ENCODE data around the gene DDX46.

Gene DDX46

DNA sequence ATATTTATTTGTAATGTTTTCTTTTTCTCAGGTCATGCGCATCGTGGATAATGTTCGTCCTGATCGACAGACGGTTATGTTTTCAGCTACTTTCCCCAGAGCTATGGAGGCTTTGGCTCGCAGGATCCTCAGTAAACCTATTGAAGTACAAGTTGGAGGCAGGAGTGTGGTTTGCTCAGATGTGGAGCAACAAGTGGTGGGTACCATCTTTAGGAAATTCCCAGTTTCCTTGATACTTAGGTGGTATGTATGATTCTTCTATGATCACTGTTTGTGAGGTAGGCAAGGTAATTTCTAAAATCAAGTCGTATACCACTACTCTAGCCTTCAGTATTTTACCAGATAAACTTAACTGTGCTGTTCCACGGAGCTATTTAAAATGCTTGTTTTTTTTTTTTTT is 36.2 kb downstream of the DDX46 start:
- no peak for DNase-seq (ENCODE audit: low read depth)
- no peak overlapping the region for H3K4me3 ChIP-seq (ENCODE audit: low read depth, low read length)
- TF ChIP-seq, protein P1, sequence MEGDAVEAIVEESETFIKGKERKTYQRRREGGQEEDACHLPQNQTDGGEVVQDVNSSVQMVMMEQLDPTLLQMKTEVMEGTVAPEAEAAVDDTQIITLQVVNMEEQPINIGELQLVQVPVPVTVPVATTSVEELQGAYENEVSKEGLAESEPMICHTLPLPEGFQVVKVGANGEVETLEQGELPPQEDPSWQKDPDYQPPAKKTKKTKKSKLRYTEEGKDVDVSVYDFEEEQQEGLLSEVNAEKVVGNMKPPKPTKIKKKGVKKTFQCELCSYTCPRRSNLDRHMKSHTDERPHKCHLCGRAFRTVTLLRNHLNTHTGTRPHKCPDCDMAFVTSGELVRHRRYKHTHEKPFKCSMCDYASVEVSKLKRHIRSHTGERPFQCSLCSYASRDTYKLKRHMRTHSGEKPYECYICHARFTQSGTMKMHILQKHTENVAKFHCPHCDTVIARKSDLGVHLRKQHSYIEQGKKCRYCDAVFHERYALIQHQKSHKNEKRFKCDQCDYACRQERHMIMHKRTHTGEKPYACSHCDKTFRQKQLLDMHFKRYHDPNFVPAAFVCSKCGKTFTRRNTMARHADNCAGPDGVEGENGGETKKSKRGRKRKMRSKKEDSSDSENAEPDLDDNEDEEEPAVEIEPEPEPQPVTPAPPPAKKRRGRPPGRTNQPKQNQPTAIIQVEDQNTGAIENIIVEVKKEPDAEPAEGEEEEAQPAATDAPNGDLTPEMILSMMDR (IDR thresholded peaks at IDR 0.05; ENCODE audit: low read depth, low read length, missing control alignments): no peak
- in situ Hi-C loops (cut with HindIII; ENCODE audit: low sequenced_read_pairs): no loop called here

DNA sequence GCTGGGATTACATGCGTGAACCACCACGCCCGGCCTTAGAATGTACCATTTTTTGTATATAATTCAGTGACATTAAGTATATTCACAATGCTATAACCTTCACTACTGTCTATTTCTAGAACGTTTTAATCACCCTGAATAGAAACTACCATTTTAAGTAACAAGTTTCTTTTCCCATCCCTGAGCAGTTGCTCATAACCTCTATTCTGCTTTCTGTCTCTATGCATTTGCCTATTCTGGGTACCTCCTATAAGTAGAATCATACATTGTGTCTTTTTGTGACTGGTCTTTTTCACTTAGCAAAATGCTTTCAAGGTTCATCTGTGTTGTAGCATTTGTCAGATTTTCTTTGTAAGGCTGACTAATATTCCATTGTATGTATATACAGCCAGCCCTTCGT is 39.9 kb downstream of the DDX46 start:
- DNase-seq (ENCODE audit: low read depth): no peak
- in situ Hi-C loops (cut with HindIII; ENCODE audit: low sequenced_read_pairs): no loop called here
- H3K4me3 ChIP-seq (ENCODE audit: low read depth, low read length): no peak overlapping the region
- TF ChIP-seq, protein P1 (IDR thresholded peaks at IDR 0.05; ENCODE audit: low read depth, low read length, missing control alignments): no peak

DNA sequence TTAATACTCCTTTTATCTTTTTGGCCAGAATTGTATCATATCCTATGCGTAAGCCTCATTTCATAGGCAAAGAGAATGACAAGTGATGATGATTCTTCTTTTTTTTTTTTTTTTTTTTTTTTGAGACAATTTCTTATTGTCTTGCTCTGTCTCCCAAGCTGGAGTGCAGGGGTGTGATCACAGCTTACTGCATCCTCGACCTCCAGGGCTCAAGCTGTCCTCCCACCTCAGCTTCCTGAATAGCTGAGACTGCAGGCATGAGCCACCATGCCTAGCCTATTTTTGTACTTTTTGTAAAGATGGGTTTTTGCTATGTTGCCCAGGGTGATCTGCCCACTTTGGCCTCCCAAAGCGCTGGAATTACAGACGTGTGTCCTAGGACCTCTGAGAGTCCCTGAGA is 45.2 kb downstream of the DDX46 start:
- in situ Hi-C loops (cut with HindIII; ENCODE audit: low sequenced_read_pairs): no loop called here
- H3K4me3 ChIP-seq (ENCODE audit: low read depth, low read length): no peak overlapping the region
- DNase-seq (ENCODE audit: low read depth): no peak
- TF ChIP-seq, protein P1 (IDR thresholded peaks at IDR 0.05; ENCODE audit: low read depth, low read length, missing control alignments): no peak

DNA sequence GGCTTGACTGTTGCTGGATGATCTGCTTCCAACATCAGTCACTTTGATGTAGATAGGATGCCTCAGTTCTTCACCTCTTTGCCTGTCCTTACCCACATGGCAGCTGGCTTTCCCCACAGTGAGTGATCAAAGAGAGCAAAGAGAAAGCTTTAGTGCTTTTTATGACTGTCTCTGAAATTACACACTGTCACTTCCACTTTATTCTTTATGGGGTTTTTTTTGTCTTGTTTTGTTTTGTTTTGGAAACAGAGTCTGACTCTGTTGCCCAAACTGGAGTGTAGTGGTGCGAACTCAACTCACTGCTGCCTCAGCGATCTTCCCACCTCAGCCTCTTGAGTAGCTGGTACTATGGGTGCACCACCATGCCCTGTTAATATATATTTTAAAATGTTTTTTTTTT is 54.8 kb downstream of the DDX46 start:
- TF ChIP-seq, protein P1 (IDR thresholded peaks at IDR 0.05; ENCODE audit: low read depth, low read length, missing control alignments): no peak
- no peak overlapping the region for H3K4me3 ChIP-seq (ENCODE audit: low read depth, low read length)
- no peak for DNase-seq (ENCODE audit: low read depth)
- in situ Hi-C loops (cut with HindIII; ENCODE audit: low sequenced_read_pairs): no loop called here

DNA sequence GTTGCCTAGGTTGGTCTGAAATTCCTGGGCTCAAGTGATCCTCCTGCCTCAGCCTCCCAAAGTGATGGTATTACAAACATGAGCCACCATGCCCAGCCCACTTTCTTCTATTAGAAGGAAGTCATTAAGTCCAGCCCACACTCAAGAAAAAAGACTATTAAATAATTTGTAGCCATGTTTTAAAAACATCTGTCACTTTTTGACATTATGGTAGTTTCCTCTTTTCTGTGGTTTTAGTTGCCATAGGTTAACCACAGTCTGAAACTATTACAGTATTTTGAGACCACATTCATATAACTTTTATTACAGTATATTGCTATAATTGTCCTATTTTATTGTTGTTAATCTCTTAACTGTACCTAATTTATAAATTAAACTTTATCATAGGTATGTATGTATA is 55.2 kb downstream of the DDX46 start:
- DNase-seq (ENCODE audit: low read depth): no peak
- in situ Hi-C loops (cut with HindIII; ENCODE audit: low sequenced_read_pairs): no loop called here
- TF ChIP-seq, protein P1 (IDR thresholded peaks at IDR 0.05; ENCODE audit: low read depth, low read length, missing control alignments): no peak
- no peak overlapping the region for H3K4me3 ChIP-seq (ENCODE audit: low read depth, low read length)

DNA sequence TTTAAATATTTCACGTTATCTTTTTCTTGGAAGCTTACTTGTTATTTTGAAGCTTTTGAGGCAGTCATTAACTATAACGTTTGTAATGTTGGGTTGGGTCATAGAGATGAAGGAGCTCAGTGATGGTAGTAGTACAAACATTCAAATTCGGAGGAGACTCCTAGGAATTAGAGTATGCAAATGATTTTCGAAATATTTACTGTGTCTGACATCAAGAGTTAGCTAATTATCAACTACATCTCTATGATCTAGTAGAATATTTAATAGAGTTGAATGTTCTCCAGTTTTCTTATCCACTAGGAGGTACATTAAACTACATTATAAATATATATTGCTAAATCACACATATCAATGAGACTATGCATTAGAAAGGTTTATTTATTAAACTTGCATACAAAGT is 58.4 kb downstream of the DDX46 start:
- no peak for DNase-seq (ENCODE audit: low read depth)
- no peak overlapping the region for H3K4me3 ChIP-seq (ENCODE audit: low read depth, low read length)
- in situ Hi-C loops (cut with HindIII; ENCODE audit: low sequenced_read_pairs): no loop called here
- TF ChIP-seq, protein P1 (IDR thresholded peaks at IDR 0.05; ENCODE audit: low read depth, low read length, missing control alignments): no peak

DNA sequence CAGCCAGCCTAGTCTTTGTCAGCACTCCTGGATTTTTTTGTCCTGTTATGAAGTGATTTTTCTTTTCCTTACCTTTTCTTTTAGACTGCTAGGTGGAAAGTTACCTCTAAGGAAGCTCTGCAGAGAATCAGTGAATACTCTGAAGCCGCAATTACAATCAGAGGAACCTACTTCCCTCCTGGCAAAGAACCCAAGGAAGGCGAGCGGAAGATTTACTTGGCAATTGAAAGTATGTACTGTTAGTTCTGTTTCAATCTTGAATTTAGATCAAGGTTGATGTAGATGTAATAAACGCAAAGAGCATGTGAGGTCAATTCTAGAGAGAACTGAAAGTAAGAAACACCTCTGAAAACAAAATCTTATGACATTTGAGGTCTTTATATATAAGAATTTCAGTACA is 60.2 kb downstream of the DDX46 start:
- in situ Hi-C loops (cut with HindIII; ENCODE audit: low sequenced_read_pairs): no loop called here
- no peak overlapping the region for H3K4me3 ChIP-seq (ENCODE audit: low read depth, low read length)
- DNase-seq (ENCODE audit: low read depth): no peak
- TF ChIP-seq, protein P1 (IDR thresholded peaks at IDR 0.05; ENCODE audit: low read depth, low read length, missing control alignments): no peak
